HEK293T (cell line): ENCODE data around the gene OPRM1.

Experiments used
- CTCF ChIA-PET: fragments of 350-600 bp; formaldehyde crosslinking; extraction: SDS; loops from one replicate; lab custom pipeline; 2021; ENCODE audit warnings: antibody characterized with exemption, inconsistent platforms; lab: Yijun Ruan, JAX
- POLR2A ChIA-PET: fragments of 350-600 bp; formaldehyde crosslinking; extraction: SDS; loops from one replicate; lab custom pipeline; 2020; ENCODE audit warnings: antibody characterized with exemption, inconsistent platforms; lab: Yijun Ruan, JAX
- DNase-seq: peaks from one replicate; pipeline ENCODE4 v3.0.0; 2012; ENCODE audit warnings: mixed read lengths; ENCODE audit errors: extremely low spot score
- ARNT ChIP-seq: fragments of 450-650 bp; IDR thresholded peaks from 2 replicates; pipeline ENCODE4 v1.6.1; 2017; ENCODE audit warnings: mild to moderate bottlenecking
- BHLHE40 ChIP-seq: fragments of 450-650 bp; IDR thresholded peaks from 2 replicates; pipeline ENCODE4 v1.6.1; 2016; ENCODE audit warnings: mild to moderate bottlenecking, moderate library complexity, borderline replicate concordance
- CTBP1 ChIP-seq: fragments of 450-650 bp; IDR thresholded peaks from 2 replicates; pipeline ENCODE4 v1.6.1; 2016; ENCODE audit warnings: borderline replicate concordance
- ELF4 ChIP-seq: fragments of 450-650 bp; IDR thresholded peaks from 2 replicates; pipeline ENCODE4 v1.6.1; 2017; ENCODE audit warnings: antibody characterized with exemption
- FOXA1 ChIP-seq: fragments of 450-650 bp; IDR thresholded peaks from 2 replicates; pipeline ENCODE4 v1.6.1; 2016; ENCODE audit warnings: mild to moderate bottlenecking
- FOXK2 ChIP-seq: fragments of 450-650 bp; IDR thresholded peaks from 2 replicates; pipeline ENCODE4 v1.6.1; 2016; ENCODE audit warnings: mild to moderate bottlenecking
- FOXM1 ChIP-seq: fragments of 450-650 bp; IDR thresholded peaks from 2 replicates; pipeline ENCODE4 v1.6.1; 2017; ENCODE audit warnings: mild to moderate bottlenecking, borderline replicate concordance
- HDGF ChIP-seq: fragments of 450-650 bp; IDR thresholded peaks from 2 replicates; pipeline ENCODE4 v1.6.1; 2017; ENCODE audit warnings: antibody characterized with exemption, borderline replicate concordance
- L3MBTL2 ChIP-seq: fragments of 450-650 bp; conservative IDR thresholded peaks from 2 replicates; pipeline ENCODE4 v1.6.1; 2016; ENCODE audit warnings: mild to moderate bottlenecking
- LEF1 ChIP-seq: fragments of 450-650 bp; IDR thresholded peaks from 2 replicates; pipeline ENCODE4 v1.6.1; 2017; ENCODE audit warnings: mild to moderate bottlenecking, borderline replicate concordance
- NFRKB ChIP-seq: fragments of 450-650 bp; IDR thresholded peaks from 2 replicates; pipeline ENCODE4 v1.6.1; 2016; ENCODE audit warnings: mild to moderate bottlenecking, moderate library complexity
- SP1 ChIP-seq: fragments of 450-650 bp; IDR thresholded peaks from 2 replicates; pipeline ENCODE4 v1.6.1; 2017
- SUZ12 ChIP-seq: fragments of 450-650 bp; IDR thresholded peaks from 2 replicates; pipeline ENCODE4 v1.6.1; 2016; ENCODE audit warnings: mild to moderate bottlenecking
- TARDBP ChIP-seq: fragments of 450-650 bp; IDR thresholded peaks from 2 replicates; pipeline ENCODE4 v1.6.1; 2016
- ZNF384 ChIP-seq: fragments of 450-650 bp; IDR thresholded peaks from 2 replicates; pipeline ENCODE4 v1.6.1; 2016
- TF ChIP-seq, protein P1 (sequence below): fragments of 450-650 bp; IDR thresholded peaks from 2 replicates; pipeline ENCODE4 v1.6.1; 2016

OPRM1 gene

GRCh38 chr6:154206996-154207395 is 168.0 kb downstream of the OPRM1 start:
- ChIA-PET POLR2A (no interaction called here), CTCF (no interaction called here)
- TF ChIP-seq SP1 = no peak
- TF ChIP-seq ZNF384 = no peak
- TF ChIP-seq LEF1 = no peak
- no peak for DNase-seq

GRCh38 chr6:154209555-154209954 is 170.5 kb downstream of the OPRM1 start:
- DNase-seq = no peak

GRCh38 chr6:154210678-154211077 is 171.6 kb downstream of the OPRM1 start:
- CTCF ChIA-PET = interaction anchor here (0.7 kb wide), 1 partner anchor 15 kb away, joined by 4 read pairs; no protein-coding TSS in a partner anchor
- TF ChIP-seq NFRKB (no peak), SUZ12 (no peak), HDGF (no peak), BHLHE40 (no peak)
- no peak for DNase-seq
- POLR2A ChIA-PET = no interaction called here

More at GRCh38 chr6:154209555-154209954, 170.5 kb downstream of the OPRM1 start:
- TF ChIP-seq ELF4 (no peak), ZNF384 (no peak), HDGF (no peak), BHLHE40 (no peak), NFRKB (no peak), FOXM1 (no peak), TARDBP (no peak), CTBP1 (no peak), L3MBTL2 (no peak), FOXA1 (no peak), LEF1 (no peak), SUZ12 (no peak), FOXK2 (no peak), ARNT (no peak), SP1 (no peak)
- TF ChIP-seq, protein P1, sequence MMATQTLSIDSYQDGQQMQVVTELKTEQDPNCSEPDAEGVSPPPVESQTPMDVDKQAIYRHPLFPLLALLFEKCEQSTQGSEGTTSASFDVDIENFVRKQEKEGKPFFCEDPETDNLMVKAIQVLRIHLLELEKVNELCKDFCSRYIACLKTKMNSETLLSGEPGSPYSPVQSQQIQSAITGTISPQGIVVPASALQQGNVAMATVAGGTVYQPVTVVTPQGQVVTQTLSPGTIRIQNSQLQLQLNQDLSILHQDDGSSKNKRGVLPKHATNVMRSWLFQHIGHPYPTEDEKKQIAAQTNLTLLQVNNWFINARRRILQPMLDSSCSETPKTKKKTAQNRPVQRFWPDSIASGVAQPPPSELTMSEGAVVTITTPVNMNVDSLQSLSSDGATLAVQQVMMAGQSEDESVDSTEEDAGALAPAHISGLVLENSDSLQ = no peak
- CTCF ChIA-PET = no interaction called here
- POLR2A ChIA-PET = no interaction called here

- DNase-seq = no peak
- ChIA-PET POLR2A (no interaction called here), CTCF (interaction anchor here (0.7 kb wide), 1 partner anchor 335 kb away, joined by 3 read pairs; no protein-coding TSS in a partner anchor)
- no peak for TF ChIP-seq NFRKB
- TF ChIP-seq SUZ12 = no peak
- no peak for TF ChIP-seq ZNF384
- TF ChIP-seq FOXA1 = no peak
- no peak for TF ChIP-seq LEF1
These were observed 174.7 kb downstream of the OPRM1 start for GRCh38 chr6:154213782-154214181.

DNA sequence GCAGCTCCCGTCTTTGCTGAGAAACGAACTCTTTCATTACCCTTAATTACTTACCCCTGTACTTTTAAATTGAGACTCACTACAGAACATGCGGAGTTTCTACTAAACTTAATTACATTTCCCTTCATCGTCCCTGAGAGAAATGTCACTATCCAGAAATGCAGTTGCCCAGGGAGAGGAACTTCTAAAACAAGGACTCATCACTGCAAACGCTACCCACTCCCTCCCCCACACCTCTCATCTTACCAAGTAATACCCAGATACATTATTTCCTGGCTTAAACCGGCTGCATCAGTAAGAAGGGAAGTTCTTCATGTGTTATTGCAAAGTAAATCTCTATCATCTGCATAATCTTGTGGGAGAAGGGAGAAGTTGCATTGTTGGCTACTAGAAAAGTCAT is 179.3 kb downstream of the OPRM1 start:
- DNase-seq = no peak
- CTCF ChIA-PET = no interaction called here
- TF ChIP-seq LEF1 (no peak), BHLHE40 (no peak), SP1 (no peak), CTBP1 (no peak), FOXA1 (no peak), TARDBP (no peak), HDGF (no peak), NFRKB (no peak), L3MBTL2 (no peak), FOXK2 (no peak), ELF4 (no peak), SUZ12 (no peak), FOXM1 (no peak), ARNT (no peak), ZNF384 (no peak)
- TF ChIP-seq, protein P1 = no peak
- POLR2A ChIA-PET = no interaction called here

GRCh38 chr6:154218787-154219186 is 179.7 kb downstream of the OPRM1 start:
- no peak for TF ChIP-seq SUZ12
- TF ChIP-seq ARNT = no peak
- no peak for TF ChIP-seq FOXA1
- POLR2A ChIA-PET = no interaction called here
- CTCF ChIA-PET = no interaction called here
- no peak for DNase-seq

DNA sequence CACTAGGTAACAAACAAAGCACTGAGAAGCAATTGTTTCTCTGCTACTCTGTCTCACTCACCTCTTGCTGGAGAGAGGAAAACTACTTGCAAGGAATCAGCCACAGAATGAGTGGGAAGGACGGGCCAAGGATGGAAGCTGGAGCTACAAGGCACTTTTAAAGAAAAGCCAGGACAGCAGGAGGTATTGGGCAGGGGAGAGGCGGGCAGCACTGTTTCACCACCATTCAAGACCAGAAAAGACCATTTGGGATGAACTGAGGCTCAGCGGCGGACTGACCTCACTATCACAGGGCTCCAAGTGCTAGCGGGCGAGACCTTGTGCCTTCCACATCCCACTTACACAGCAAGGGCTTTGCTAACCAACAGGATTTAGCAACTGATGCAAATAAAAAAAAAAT is 180.2 kb downstream of the OPRM1 start:
- no peak for DNase-seq
- POLR2A ChIA-PET = no interaction called here
- CTCF ChIA-PET = no interaction called here
- TF ChIP-seq ARNT = no peak
- no peak for TF ChIP-seq BHLHE40
- TF ChIP-seq, protein P1 = no peak
- no peak for TF ChIP-seq CTBP1
- no peak for TF ChIP-seq NFRKB
- no peak for TF ChIP-seq L3MBTL2
- TF ChIP-seq ZNF384 = no peak
- TF ChIP-seq SUZ12 = no peak
- TF ChIP-seq TARDBP = no peak
- TF ChIP-seq FOXK2 = no peak
- no peak for TF ChIP-seq ELF4
- no peak for TF ChIP-seq SP1
- TF ChIP-seq HDGF = no peak
- TF ChIP-seq FOXM1 = no peak
- TF ChIP-seq FOXA1 = no peak
- no peak for TF ChIP-seq LEF1
